Esophagus muscularis mucosa (tissue), 4 donors: Measurements from ENCODE around the gene PXMP4. TPM values are rescaled to one million over a fixed set of nuclear protein-coding genes. Genes with fewer than 3 reads are reported as not detected.

Experiments used
- DNase-seq: peaks from one replicate; pipeline ENCODE4 v3.0.0-alpha.2; 2017; ENCODE audit errors: extremely low spot score
- H3K27ac ChIP-seq, 4 donors: fragments of 200-600 bp; sonication (generic); replicated peaks in 1 of 4; 1 replicate in 3 of 4; 2 replicates in 1 of 4; pipeline ENCODE4 v1.5.1; 2016 to 2019; ENCODE audit warnings: mild to moderate bottlenecking in 1 of 4
- H3K27me3 ChIP-seq, 4 donors: fragments of 200-600 bp; sonication (generic); one replicate each; pipeline versions ENCODE4 v1.5.1 to v1.6.0; 2016 to 2019
- H3K36me3 ChIP-seq, 4 donors: fragments of 200-600 bp; sonication (generic); one replicate each; pipeline ENCODE4 v1.5.1; 2016 to 2019
- H3K4me1 ChIP-seq, 4 donors: fragments of 200-600 bp; sonication (generic); one replicate each; pipeline ENCODE4 v1.5.1; 2016 to 2019
- H3K4me3 ChIP-seq, 4 donors: fragments of 200-600 bp; sonication (generic); 1 replicate in 2 of 4; 2 replicates in 2 of 4; pipeline ENCODE4 v1.5.1; 2016 to 2019; ENCODE audit warnings: mild to moderate bottlenecking in 4 of 4, moderate library complexity in 1 of 4
- H3K9me3 ChIP-seq, 4 donors: fragments of 200-600 bp; sonication (generic); 1 replicate in 3 of 4; 2 replicates in 1 of 4; pipeline ENCODE4 v1.5.1; 2016 to 2019
- EP300 ChIP-seq: sonication (generic); formaldehyde crosslinking; IDR thresholded peaks from one replicate; pipeline ENCODE4 v1.6.1; 2017; ENCODE audit warnings: antibody characterized with exemption
- POLR2A ChIP-seq: fragments of 450-650 bp; IDR thresholded peaks from one replicate; pipeline ENCODE4 v1.6.1; 2017; ENCODE audit warnings: antibody characterized with exemption, moderate library complexity, mild to moderate bottlenecking, low read depth
- POLR2AphosphoS5 ChIP-seq, 2 donors: sonication (generic); formaldehyde crosslinking; IDR thresholded peaks; one replicate each; pipeline ENCODE4 v1.6.1; 2017; ENCODE audit warnings: antibody characterized with exemption in 2 of 2
- WGBS: methylation state at CpG from one replicate; pipeline ENCODE4 v1.1.5; 2018; 5-methylcytosine and 5-hydroxymethylcytosine counted together
- intact Hi-C: fragments of 100-400 bp; cut with DNase I; formaldehyde crosslinking; loops from one replicate; pipeline ENCODE4 v1.15.1; 2023
- total RNA-seq, 4 donors: library from RNA; depleted of rRNA; stranded (reverse); fragments of >200 nt; gene quantifications; one replicate each; pipeline versions ENCODE4 v1.1.0 to v1.2.1, GENCODE V29; 2016
- TF ChIP-seq, protein P1 (sequence below), 3 experiments: fragments of 200-600 bp in 2 of 3; fragments of 450-650 bp in 1 of 3; sonication (generic) in 2 of 3; IDR thresholded peaks; one replicate each; pipeline ENCODE4 v1.5.1; 2017 to 2019; ENCODE audit warnings: antibody characterized with exemption in 3 of 3, mild to moderate bottlenecking in 2 of 3, moderate library complexity in 1 of 3

Gene PXMP4
- total RNA-seq, 4 donors from 2014 or later, result 4.5 to 13.0 (median 9.2) TPM

DNA sequence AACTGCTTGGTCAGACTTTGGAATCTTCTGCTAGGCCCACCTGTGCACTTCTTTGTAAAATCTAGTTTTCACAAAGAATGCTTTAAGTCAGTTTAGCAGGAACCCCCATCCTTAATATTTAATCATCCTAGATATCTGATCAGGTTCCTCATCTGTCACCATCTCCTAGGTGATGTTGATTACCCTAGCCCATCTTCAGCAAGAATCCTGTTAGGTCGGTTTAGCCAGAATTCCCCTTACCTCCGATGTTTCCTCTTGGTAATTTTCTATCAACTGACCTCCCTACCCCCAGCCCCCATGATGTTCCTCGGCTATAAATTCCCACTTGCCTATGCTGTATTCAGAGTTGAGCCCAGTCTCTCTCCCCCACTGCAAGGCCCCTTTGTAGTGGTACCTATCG lies 9.0 kb upstream of the PXMP4 start:
- DNase-seq, result no peak
- Histone ChIP-seq H3K27ac (no peak overlapping the region), H3K4me1 (peaks cover 23 to 26% (median 25%) of the 10 kb centered on the region in 4 donors), H3K9me3 (no peaks in the 10 kb centered on the region), H3K4me3 (no peak overlapping the region), H3K36me3 (no peaks in the 10 kb centered on the region), H3K27me3 (no peaks in the 10 kb centered on the region)
- TF ChIP-seq EP300, result no peak
- TF ChIP-seq, protein P1, sequence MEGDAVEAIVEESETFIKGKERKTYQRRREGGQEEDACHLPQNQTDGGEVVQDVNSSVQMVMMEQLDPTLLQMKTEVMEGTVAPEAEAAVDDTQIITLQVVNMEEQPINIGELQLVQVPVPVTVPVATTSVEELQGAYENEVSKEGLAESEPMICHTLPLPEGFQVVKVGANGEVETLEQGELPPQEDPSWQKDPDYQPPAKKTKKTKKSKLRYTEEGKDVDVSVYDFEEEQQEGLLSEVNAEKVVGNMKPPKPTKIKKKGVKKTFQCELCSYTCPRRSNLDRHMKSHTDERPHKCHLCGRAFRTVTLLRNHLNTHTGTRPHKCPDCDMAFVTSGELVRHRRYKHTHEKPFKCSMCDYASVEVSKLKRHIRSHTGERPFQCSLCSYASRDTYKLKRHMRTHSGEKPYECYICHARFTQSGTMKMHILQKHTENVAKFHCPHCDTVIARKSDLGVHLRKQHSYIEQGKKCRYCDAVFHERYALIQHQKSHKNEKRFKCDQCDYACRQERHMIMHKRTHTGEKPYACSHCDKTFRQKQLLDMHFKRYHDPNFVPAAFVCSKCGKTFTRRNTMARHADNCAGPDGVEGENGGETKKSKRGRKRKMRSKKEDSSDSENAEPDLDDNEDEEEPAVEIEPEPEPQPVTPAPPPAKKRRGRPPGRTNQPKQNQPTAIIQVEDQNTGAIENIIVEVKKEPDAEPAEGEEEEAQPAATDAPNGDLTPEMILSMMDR (IDR thresholded peaks at IDR 0.05), result no peak
- WGBS, result 79% methylated on average over 4 of the region's 4 CpGs
- intact Hi-C loops, result no loop called here

DNA sequence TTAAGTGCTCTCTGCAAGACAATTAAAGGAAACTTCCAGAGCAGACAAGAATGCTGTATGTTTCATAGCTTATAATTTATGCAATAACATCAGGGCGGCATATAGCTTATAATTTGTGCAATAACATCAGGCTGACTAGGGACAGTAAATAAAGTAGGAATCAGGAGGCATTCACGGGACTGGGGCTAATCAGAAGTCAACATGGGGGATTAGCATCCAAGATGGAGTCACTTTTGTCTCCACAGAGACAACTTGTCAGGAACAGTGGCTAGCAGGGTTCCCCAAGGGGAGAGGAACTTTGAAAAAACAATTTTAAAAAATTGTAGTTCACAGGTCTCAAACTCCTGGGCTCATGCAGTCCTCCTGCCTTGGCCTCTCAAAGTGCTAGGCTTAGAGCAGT lies 8.4 kb upstream of the PXMP4 start:
- H3K9me3 ChIP-seq, result no peaks in the 10 kb centered on the region
- DNase-seq, result no peak
- no peaks in the 10 kb centered on the region for H3K27me3 ChIP-seq
- H3K4me1 ChIP-seq, result peaks cover 16 to 20% (median 19%) of the 10 kb centered on the region in 4 donors
- no peaks in the 10 kb centered on the region for H3K36me3 ChIP-seq
- H3K4me3 ChIP-seq, result no peak overlapping the region
- WGBS, result 87% methylated on average over 2 of the region's 2 CpGs
- intact Hi-C loops, result no loop called here
- TF ChIP-seq EP300 (no peak), POLR2AphosphoS5 (IDR thresholded peaks at IDR 0.05) (no peak), POLR2A (no peak)
- TF ChIP-seq, protein P1 (IDR thresholded peaks at IDR 0.05), result no peak
- H3K27ac ChIP-seq, result no peak overlapping the region

DNA sequence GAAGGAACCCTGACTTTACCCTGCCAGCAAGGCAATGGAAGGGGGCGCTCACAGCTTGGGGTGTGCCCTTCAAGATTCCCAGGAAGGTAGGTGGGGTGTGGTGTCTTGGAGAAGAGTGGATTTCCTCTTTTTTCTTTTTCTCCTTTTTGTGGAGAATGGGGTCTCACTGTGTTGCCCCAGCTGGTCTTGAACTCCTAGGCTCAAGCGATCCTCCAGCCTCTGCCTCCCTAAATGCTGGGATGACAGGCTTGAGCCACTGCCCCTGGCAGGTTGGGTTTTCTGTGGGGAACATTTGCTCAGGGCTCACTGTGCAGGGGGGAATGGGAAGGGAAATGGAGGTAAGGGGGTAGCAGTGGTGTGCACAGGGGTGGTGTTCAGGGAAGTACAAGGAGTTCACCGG lies 7.7 kb upstream of the PXMP4 start:
- WGBS, result 82% methylated on average over 3 of the region's 3 CpGs
- Histone ChIP-seq H3K4me1 (peaks cover 10 to 14% (median 12%) of the 10 kb centered on the region in 4 donors), H3K4me3 (no peak overlapping the region), H3K9me3 (no peaks in the 10 kb centered on the region), H3K27ac (no peak overlapping the region), H3K36me3 (no peaks in the 10 kb centered on the region), H3K27me3 (no peaks in the 10 kb centered on the region)
- DNase-seq, result no peak
- intact Hi-C loops, result no loop called here
- TF ChIP-seq, protein P1 (IDR thresholded peaks at IDR 0.05), result no peak
- TF ChIP-seq POLR2A (no peak), EP300 (no peak), POLR2AphosphoS5 (IDR thresholded peaks at IDR 0.05) (no peak)

DNA sequence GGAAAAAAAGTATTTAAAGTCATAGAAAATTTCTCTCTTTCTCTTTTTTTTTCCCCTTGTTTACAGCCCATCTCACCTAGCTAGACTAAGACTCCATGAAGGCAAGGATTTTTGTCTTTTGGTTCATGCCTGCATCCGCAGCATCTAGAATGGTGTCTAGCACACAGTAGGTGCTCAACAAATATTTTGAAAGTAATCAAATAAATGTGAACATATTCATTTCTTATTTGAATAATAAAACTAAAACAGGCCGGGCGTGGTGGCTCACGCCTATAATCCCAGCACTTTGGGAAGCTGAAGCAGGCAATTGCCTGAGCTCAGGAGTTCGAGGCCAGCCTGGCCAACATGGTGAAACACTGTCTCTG lies 7.0 kb upstream of the PXMP4 start:
- 93% methylated on average over 5 of the region's 5 CpGs for WGBS
- Histone ChIP-seq H3K4me3 (no peak overlapping the region), H3K4me1 (peaks cover 5 to 8% (median 7%) of the 10 kb centered on the region in 4 donors), H3K27me3 (no peaks in the 10 kb centered on the region), H3K36me3 (no peaks in the 10 kb centered on the region), H3K9me3 (no peaks in the 10 kb centered on the region), H3K27ac (no peak overlapping the region)
- TF ChIP-seq, protein P1 (IDR thresholded peaks at IDR 0.05), result no peak
- TF ChIP-seq POLR2A, result no peak
- TF ChIP-seq EP300, result no peak
- TF ChIP-seq POLR2AphosphoS5 (IDR thresholded peaks at IDR 0.05), result no peak
- DNase-seq, result no peak
- intact Hi-C loops, result no loop called here

- WGBS, result 79% methylated on average over 7 of the region's 7 CpGs
- Histone ChIP-seq H3K9me3 (no peaks in the 10 kb centered on the region), H3K4me3 (no peak overlapping the region), H3K4me1 (peaks cover under 1 to 3% (median 2%) of the 10 kb centered on the region in 4 donors), H3K36me3 (no peaks in the 10 kb centered on the region), H3K27ac (no peak overlapping the region), H3K27me3 (no peaks in the 10 kb centered on the region)
- no peak for TF ChIP-seq POLR2A
- TF ChIP-seq EP300, result no peak
- TF ChIP-seq, protein P1 (IDR thresholded peaks at IDR 0.05), result no peak
- TF ChIP-seq POLR2AphosphoS5 (IDR thresholded peaks at IDR 0.05), result no peak
- intact Hi-C loops, result no loop called here
- no peak for DNase-seq
Observed at GRCh38 chr20:33725607-33726264, 5.6 kb upstream of the PXMP4 start.
